Measurements from ENCODE around the gene CNBD2.
"Not testable (repeated sequence)": the region's sequence is repeated elsewhere in the genome, so short reads cannot be mapped to it uniquely, and the experiment has no call there.

CNBD2 gene

DNA sequence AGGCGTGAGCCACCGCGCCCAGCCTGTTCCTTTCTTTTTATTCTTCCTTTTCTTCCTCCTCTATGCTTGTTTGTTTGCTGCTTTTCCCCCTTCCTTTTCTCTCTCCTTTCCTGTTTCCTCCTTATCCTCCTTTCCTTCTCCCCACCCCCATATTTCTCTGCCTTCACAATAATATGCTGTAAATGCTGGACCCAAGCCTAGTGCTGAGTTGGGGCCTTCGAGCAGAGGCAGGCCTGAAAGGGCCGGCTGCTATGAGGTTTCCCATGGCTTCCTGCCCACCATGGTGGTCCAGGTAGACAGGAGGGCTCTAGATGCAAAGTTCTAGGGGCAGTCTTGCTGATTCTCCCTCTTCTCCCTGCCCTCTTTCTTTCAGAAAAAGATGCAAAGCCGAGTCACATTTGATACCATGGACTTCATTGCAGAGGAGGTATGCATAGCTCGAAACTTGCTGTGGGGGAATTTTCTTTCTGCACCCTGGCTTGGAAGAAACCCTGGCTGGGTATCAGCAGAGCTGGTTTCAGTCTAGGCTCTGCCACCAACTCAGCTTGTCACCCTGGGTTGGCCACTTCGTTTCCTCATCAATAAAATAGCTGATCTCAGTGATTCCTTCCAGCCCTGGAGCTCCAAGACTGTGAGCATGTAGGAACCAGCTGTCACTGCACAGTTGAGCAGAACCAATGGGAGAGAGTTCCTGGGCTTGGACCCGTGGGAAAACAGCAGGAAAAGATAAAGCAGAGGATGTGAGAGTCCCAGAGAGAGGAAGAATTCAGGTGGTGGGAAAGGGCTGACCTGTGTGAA is 7.4 kb downstream of the CNBD2 start:
- DNase-seq: no peak

DNA sequence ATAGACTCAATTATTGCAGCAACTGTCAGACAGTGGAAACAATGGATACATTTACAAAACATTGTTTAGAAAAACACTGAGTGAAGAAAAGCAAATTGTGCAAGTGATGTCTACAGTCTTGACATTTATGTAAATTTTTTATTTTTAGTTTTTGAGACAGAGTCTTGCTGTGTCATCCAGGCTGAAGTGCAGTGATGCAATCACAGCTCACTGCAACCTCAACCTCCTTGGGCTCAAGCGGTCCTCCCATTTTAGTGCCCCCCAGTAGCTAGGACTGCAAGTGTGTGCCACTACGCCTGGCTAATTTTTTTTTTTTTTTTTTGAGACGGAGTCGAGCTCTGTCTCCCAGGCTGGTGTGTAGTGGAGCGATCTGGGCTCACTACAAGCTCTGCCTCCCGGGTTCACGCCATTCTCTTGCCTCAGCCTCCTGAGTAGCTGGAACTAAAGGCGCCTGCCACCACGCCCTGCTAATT is 9.7 kb downstream of the CNBD2 start:
- no peak for DNase-seq

DNA sequence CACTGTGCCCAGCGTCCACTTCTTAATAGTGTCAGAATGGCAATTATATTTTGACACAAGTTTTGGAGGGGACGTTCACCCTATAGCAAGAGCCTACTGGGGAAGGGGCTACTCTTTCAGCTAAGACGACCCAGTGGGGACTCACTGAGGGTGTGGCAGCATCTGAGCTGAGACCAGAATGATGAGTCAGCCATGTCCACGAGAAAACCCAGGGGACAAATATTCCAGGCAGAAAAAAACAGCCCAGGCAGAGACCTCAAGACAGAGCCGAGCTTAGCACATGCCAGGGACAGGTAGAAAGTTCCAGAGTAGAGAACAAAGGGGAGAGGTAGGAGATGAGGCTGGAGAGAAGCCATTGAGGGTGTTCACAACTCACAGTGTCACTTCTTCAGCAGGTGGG is 11.2 kb downstream of the CNBD2 start:
- DNase-seq: no peak

DNA sequence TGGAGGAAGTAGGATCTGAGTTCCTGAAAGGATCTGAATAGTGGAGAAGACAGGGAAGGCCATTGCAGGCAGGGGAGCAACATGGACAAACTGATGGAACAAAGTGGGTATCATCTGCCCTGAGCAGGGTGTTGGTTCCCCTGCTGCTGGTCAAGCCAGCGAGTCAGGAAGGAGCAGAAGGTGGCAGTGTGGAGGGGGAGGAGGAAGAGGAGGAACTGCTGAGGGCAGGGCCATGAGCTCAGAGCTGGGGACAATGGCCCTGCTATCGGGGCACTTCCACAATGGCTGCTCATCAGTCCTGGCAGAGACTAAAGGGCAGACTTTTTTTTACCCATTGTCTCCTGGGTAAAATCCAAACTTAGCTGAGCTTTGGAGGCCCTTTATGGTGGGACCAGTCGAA is 13.6 kb downstream of the CNBD2 start:
- no peak for DNase-seq

DNA sequence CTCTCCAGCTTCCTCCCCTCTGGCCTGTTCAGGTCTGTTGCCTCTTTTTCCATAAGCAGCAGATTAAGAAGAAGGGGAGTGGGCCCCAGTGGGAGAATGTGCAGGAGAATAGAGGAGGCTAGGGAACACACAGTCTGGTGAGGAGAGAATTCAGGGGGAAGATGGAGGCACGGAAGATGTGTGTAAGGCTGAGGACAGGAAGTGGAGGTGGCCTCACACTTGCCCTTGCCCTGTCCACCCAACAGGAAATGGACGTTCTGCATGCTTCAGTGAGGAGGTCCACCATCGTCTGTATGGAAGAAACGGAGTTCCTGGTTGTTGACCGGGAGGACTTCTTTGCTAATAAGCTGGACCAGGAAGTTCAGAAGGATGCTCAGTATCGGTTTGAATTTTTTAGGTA is 16.0 kb downstream of the CNBD2 start:
- DNase-seq: no peak

DNA sequence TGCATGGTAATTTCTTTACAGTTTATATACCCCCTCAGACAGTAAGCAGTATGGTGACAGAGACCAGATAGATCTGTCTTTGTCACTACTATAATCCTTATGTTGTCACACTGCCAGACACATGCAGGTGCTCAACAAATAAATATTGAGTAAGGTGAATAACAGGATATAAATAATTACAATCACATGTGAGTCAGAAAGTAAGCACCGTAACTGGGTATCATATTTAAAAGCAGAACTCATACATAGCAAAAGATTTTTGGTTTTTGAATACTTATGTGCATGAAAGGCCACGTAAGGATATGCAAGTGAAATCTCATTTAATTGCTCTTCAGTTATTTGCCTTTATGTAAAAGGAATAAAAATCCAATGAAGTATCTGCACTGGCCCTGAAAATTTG is 17.4 kb downstream of the CNBD2 start:
- no peak for DNase-seq

DNA sequence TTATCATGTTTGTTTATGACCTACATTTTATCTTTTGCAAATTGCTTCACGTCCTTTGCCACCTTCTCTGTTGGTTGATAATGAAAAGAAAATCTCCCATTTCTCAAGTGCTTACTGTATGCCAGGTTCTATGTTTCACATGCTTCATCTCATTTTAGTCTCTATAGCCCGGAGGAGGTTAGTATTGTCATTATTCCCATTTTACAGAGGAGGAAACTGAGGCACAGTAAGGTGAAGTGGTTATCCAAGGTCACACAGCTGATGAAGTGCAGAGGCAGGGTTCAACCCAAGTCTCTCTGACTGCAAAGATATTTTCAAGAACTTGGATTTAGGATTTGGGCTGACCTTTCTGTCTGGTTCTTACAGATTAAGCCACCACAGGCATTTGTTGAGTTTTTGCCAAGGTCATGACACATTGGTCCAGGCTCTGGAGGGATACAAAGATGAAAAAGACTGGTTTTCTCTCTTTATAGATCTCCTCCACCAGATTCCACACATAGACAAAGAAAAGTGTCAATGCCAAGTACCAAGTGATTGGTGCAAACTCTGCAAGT is 20.6 kb downstream of the CNBD2 start:
- no peak for DNase-seq

DNA sequence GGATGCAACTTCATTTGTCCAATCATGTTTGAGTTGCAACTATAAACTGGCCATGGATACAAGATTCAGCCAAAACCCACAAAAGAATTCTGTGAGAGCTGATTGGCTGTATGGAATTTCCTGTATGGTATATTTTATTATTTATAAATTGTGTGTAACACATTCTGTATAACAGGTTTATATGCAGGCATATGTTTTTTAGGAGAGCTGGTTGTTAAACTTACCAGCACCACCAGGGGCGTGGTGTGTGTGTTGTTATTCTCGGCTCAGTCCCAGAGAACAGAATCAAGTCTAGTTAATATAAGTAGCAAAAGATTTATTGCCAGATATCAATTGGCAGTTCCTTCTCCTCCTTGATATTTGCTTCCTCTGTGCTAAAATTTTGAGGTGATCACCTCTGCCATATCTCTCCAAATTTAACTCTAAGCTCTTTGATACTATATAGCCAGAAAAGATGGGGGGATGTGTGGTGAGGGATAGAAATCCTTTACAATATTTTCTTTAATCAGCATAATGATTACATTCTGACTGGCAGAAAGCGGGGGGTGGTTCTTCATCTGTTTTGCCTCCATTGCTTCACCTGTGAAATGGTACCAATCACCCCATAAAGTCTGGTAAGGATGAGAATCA is 22.9 kb downstream of the CNBD2 start:
- no peak for DNase-seq

DNA sequence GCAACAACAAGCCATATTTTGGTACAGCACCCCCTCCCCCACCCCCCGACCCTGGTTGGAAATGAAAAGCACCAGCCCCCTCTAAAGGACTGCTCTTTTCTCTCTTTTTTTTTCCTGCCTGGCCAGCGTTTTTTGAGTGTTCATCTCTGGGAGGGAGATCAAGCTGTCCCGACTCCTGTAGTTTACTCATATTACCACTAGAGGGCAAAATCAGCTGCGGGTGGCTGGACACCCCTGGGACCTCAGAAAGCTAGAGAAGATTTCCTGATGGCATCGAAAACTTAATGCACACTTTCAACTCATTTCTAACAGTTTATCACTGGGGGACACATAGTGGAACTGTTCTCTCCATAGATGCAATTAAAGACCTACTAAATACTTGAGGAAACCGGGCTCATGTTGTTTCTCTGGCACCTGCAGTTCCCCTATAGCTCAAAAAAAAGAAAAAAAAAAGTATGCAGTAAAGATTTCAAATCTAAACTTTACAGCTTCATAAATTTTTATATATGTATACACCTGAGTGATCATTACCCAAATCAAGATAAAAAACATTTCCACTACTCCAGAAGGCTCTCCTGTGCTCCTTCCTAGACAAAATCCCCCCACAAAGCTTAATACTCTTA is 24.4 kb downstream of the CNBD2 start:
- DNase-seq: peak; percentile 15 to 75

DNA sequence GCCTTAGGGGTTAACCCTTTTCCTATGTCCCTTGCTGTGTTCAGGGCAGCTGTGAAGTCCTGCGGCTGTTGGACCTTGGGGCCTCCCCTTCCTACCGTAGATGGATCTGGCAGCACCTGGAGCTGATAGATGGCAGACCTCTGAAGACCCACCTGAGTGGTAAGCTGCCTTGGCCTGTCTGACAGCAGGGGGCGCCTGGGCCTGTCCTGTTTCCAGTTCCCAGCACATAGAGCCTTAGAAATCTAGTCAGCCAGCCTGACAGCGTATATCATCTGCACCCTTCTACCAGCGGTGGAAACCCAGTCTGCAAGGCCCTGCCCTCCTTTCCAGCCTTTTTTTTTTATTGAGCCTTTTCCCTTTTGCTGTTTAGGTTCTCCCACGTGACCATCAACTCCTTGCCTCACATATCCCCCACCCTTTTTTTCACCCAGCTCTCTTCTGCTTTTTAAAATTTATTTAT is 26.6 kb downstream of the CNBD2 start:
- DNase-seq: peak; percentile 28 to 62

DNA sequence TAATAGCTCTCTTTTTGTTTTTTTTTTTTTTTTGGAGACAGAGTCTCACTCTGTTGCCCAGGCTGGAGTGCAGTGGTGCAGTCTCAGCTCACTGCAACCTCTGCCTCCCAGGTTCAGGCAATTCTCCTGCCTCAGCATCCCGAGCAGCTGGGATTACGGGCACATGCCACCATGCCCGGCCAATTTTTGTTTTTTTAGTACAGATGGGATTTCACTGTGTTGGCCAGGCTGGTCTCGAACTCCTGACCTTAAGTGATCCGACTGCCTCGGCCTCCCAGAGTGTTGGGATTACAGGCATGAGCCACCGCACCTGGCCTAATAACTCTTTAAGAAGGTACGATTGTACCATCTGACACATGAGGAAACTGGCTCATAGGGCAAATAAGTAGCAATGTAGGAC is 28.1 kb downstream of the CNBD2 start:
- not testable (repeated sequence) for DNase-seq

DNA sequence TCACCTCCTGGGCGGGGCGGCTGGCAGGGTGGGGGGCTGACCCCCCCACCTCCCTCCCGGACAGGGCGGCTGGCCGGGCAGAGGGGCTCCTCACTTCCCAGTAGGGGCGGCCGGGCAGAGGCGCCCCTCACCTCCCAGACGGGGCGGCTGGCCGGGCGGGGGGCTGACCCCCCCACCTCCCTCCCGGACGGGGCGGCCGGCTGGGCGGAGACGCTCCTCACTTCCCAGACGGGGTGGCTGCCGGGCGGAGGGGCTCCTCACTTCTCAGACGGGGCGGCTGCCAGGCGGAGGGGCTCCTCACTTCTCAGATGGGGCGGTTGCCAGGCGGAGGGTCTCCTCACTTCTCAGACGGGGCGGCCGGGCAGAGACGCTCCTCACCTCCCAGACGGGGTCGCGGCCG is 32.9 kb downstream of the CNBD2 start:
- not testable (repeated sequence) for DNase-seq

DNA sequence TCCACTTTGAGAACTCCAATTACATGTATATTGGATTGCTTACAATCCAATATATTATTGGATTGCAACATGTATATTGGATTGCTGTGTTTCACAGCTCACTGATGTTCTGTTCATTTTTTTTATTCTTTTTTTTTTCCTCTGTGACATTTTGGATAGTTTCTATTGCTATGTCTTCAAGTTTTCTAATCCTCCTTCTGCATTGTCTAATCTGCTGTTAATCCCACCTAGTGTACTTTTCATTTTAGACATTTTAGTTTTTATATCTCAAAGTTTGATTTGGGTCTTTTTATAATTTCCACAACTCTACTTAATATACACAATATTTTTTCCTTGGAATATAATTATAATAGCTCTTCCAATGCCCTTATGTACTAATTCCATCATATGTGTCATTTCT is 34.5 kb downstream of the CNBD2 start:
- no peak for DNase-seq

DNA sequence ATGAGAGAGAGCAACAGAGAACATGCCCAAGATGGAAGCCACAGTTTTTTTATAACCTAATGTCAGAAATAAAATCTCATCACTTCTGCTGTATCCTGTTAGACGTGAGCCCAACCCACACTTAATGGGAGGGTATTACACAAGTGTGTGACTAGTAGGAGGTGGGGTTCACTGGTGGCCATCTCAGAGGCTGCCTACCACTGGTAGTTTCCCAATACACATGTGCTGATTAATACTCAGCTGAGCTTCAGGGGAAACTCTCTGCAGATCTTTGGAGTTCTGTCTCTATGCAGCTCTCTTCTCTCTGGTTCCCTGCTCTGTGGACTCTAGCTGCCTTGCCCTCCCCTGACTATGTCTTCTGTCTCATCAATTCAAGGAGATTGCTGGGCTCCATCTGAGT is 35.7 kb downstream of the CNBD2 start:
- no peak for DNase-seq

DNA sequence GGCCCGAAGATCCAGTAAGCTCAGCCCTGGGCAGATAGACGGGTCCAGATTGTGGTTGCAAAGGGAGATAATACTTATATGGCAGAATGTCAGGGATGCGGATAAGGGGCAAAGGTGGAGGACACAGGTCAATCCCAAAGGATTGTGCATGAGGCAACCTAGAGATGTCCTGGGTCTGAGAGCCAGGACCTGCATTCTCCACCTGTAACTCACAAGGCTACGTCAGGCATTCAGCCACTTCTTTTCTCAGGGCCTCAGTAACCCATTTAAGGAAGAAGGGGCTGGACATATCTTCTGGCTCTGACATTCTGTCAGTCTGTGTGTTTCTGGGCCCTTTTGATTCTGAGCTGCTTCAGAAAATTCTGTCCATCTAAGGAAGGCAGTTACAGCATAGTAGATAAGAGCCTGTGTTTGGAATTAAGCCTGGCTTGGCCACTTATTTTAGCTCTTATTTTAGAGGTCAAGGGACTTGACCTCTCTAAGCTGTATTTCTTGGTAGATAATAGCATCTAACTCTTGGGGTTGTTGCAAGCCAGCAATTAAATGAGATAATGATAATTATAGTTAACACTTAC is 40.2 kb downstream of the CNBD2 start:
- no peak for DNase-seq

DNA sequence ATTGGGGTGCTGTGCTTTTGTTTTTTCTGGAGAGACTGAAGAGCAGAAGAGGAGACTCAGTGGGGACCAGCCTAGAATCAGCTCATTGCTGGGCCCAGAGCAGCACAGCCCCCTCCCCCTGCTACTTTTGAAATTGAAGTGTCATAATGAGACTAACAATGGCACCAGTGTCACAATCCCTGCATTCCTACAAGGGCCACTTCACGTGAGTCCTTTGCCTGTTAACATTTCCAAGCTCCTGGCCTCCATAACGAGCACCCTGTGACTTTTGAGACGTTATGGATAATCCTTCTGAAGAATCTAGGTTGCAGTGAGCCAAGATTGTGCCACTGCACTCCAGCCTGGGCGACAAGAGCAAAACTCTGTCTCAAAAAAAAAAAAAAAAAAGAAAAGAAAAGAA is 41.7 kb downstream of the CNBD2 start:
- no peak for DNase-seq

DNA sequence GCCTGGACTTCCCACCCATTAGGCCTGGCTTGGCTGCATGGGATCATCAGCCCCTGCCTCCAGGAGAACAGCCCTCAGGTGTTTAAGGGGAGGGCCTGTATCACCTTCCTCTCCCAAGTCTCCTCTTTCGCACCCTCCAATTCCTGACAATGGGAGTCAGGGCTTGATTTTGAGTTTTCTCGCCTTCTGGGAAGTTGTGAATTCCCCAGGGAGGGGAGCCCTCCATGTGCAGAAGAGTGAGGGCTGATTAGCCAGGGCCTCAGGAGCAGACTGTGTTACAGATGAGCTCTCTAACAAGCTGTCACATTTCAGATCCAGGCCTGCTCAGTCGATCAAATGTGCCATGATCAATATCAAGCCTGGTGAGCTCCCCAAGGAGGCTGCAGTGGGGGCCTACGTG is 42.4 kb downstream of the CNBD2 start:
- no peak for DNase-seq

DNA sequence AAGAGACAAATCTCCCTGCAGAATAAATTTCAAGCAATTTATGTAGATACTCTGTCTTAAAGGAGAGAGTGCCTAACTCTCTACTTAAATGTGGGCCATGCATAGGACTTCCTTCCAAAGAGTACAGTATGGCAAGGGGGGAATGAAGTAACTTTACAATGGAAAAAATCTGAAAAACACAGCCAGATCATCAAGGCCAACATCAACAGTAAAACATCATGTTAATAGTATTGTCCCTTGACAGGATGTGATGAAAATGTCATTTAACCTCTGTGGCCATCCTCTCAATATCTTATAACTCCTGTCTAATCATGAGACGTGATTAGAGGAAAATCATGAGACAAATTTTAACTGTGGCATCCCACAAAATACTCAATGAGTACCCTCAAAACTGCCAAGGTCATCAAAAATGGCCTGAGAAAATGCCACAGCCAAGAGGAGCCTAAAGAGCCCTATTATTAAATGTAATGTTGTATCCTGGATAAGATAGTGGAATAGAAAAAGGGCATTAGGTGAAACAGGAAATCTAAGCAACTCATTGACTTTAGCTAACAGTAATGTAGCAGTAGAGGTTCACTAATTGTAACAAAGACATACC is 47.5 kb downstream of the CNBD2 start:
- no peak for DNase-seq

DNA sequence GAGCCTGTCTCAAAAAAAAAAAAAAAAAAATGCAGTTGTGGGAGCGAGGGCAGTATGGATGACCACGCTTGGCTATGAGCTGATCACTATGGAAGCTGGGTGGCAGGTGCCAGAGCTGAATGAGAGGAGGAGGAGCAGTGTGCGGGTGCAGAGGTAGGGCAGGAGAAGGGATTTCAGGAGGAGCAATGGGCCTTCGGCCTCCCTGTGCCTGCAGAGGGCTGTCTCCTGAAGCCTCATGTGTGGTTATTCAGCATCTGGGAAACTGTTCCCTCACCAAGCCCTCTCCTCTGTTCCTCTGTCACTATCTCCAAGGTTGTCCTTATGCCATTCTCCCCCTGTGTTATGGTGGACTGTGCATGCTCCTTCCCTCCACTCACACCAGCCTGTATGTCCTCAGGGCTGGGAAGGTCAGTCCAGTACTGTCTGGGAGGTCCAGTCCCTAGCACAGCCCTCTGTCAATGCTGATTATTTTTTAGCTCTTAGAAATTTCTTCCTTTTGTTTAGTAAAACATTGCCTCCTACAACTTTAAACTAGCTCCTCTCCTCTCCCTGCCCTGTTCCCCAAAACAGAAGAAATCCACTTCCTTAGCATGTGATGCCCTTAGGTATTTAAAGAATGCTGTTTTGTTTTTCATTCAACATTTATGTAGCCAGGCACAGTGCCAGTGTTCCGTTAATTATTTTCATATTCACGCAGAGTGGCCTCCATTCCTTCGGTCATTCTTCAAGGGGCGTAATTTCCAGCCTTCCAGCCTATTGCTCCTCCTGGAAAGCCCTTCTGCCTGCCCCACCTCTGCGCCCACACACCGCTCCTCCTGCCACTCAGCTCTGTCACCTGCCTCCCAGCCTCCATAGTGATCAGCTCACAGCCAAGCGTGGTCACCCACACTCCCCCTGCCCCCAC is 48.9 kb downstream of the CNBD2 start:
- no peak for DNase-seq

DNA sequence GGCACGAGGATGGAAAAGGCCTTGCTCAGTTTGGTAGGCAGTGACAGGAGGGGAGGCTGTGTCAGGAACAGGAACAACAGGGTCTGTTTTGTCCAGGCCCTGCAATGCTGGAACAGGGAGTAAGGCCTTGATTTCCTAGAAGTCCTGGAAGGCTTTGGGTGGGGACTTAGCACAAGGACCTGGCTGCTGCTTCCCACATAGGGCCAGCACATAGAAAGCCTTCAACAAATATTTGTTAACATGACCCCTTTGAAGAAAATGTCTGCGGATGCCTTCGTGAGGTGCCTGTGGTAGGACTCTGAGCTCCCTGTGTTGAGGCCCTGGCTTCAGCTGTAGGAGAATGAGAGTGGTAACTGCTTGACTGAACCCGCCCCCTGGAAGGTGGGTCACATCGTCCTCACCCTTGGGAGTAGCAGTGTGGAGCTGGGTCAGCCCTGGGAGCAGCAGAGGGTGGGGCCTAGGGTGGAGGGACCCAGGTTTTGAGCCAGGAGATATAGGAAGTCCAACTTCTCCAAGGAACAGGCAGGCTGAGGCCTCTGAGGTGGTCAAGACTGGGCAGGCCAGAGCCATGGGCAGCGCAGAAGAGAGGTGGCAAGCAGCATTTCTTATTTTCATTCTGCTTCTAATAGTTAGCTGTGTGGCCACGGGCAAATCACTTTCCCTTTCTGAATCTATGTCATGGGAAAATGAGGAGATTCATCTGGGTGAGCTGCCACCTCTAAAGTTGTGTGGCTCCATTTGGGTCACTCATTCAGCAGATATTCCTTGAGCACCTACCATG is 50.0 kb downstream of the CNBD2 start:
- no peak for DNase-seq

DNA sequence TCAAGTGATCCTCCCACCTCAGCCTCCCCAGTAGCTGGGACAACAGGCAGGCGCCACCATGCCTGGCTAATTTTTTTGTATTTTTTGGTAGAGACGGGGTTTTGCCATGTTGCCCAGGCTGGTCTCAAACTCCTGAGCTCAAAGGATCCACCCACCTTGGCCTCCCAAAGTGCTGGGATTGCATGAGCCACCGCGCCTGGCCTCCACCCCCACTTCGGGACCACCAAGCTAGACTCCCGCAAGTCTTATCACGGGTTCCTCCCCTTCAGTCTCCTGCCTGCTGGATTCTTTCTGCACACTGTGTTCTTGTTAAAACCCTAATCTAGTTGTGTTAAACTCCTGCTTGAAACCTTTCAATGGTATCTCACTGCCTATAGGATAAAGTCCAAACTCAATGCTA is 57.7 kb downstream of the CNBD2 start:
- not testable (repeated sequence) for DNase-seq

All from hippocampal formation (tissue), 2 donors.